HCT116 (cell line): ENCODE results near the gene CBLB.

Experiments used
- CEBPB ChIP-seq: IDR thresholded peaks from 2 replicates; pipeline ENCODE4 v1.6.1; 2012; ENCODE audit warnings: low read depth
- CTCF ChIP-seq, 3 experiments: fragments of 200-600 bp in 1 of 3; sonication (generic) in 1 of 3; IDR thresholded peaks in 2 of 3; conservative IDR thresholded peaks in 1 of 3; 2 replicates each; pipeline ENCODE4 v1.5.1; 2012 to 2017; ENCODE audit warnings: low read depth in 2 of 3, low read length in 2 of 3, antibody characterized with exemption in 1 of 3, borderline replicate concordance in 1 of 3, control low read depth in 1 of 3, mild to moderate bottlenecking in 1 of 3, mixed read lengths in 1 of 3, mixed run types in 1 of 3, moderate library complexity in 1 of 3; ENCODE audit not compliant: insufficient read depth in 1 of 3
- EZH2 ChIP-seq: fragments of 200-600 bp; sonication (generic); IDR thresholded peaks from 2 replicates; pipeline ENCODE4 v1.6.1; 2017; ENCODE audit warnings: antibody characterized with exemption, mixed run types

- no peak for TF ChIP-seq EZH2
- TF ChIP-seq CTCF (IDR thresholded peaks at IDR 0.05 in 2 of 3, conservative IDR thresholded peaks at IDR 0.05 in 1 of 3; ENCODE audit: borderline replicate concordance in 1 of 3, insufficient read depth in 1 of 3, low read depth in 2 of 3, low read length in 2 of 3): no peak
- TF ChIP-seq CEBPB: no peak
These were observed 229.7 kb downstream of the CBLB start for GRCh38 chr3:105639131-105639530.
